Stimulated activated CD4-positive, alpha-beta T cell treated with anti-CD3 and anti-CD28 coated beads, Interleukin-1b, Interleukin-23, amount 100 ng/mL, for 4 hours (primary cell): ENCODE data around the gene PSMD2.

Experiments
- DNase-seq, 2 donors: peaks; one replicate each; pipeline ENCODE4 v3.0.0-alpha.2; 2020; ENCODE audit warnings: low read depth in 2 of 2

PSMD2 gene

GRCh38 chr3:184282941-184283340, 16.1 kb upstream of the PSMD2 start:
- no peak for DNase-seq

GRCh38 chr3:184283681-184284080, 15.4 kb upstream of the PSMD2 start:
- no peak for DNase-seq

- peak in 1 of 2 donors; percentile 14 for DNase-seq
These were observed 14.3 kb upstream of the PSMD2 start for GRCh38 chr3:184284696-184285095.

- peak; percentile 54 to 61 for DNase-seq
These were observed 9.6 kb upstream of the PSMD2 start for GRCh38 chr3:184289426-184289938.

- DNase-seq: no peak
These were observed 8.7 kb upstream of the PSMD2 start for GRCh38 chr3:184290331-184290730.

- DNase-seq: no peak
These were observed 7.8 kb upstream of the PSMD2 start for GRCh38 chr3:184291044-184291737.

- DNase-seq: no peak
These were observed 7.1 kb upstream of the PSMD2 start for GRCh38 chr3:184291738-184292445.

GRCh38 chr3:184295771-184296170, 3.3 kb upstream of the PSMD2 start:
- DNase-seq: no peak

GRCh38 chr3:184296616-184297015, 2.4 kb upstream of the PSMD2 start:
- no peak for DNase-seq

GRCh38 chr3:184299488-184300377, 692 bp downstream of the PSMD2 start:
- no peak for DNase-seq

GRCh38 chr3:184300378-184300720, 1.3 kb downstream of the PSMD2 start:
- DNase-seq: no peak

GRCh38 chr3:184305577-184305976, 6.5 kb downstream of the PSMD2 start:
- DNase-seq: no peak

GRCh38 chr3:184306341-184306972, 7.4 kb downstream of the PSMD2 start:
- no peak for DNase-seq

GRCh38 chr3:184307915-184308314, 8.9 kb downstream of the PSMD2 start:
- no peak for DNase-seq

GRCh38 chr3:184308744-184309143, 9.7 kb downstream of the PSMD2 start:
- DNase-seq: no peak

GRCh38 chr3:184311633-184312032, 12.6 kb downstream of the PSMD2 start:
- no peak for DNase-seq

GRCh38 chr3:184314363-184314699, 15.3 kb downstream of the PSMD2 start, which contains the start of gene EIF4G1:
TSS of gene EIF4G1 (plus strand) at chr3:184314606. CDS start at chr3:184315797, 1,191 bp downstream.
- peak; percentile 88 to 91 for DNase-seq

GRCh38 chr3:184314700-184315542, 15.9 kb downstream of the PSMD2 start:
- DNase-seq: peak; percentile 34 to 55

GRCh38 chr3:184315543-184315867, 16.5 kb downstream of the PSMD2 start:
- no peak for DNase-seq

GRCh38 chr3:184315871-184316661, 17.0 kb downstream of the PSMD2 start:
- DNase-seq: no peak
